ENCODE data around the gene TNNI2. TPM values are rescaled to one million over a fixed set of nuclear protein-coding genes. Genes with fewer than 3 reads are reported as not detected.
"Not testable (repeated sequence)": the region's sequence is repeated elsewhere in the genome, so short reads cannot be mapped to it uniquely, and the experiment has no call there.

Gene TNNI2
- total and polyA plus RNA-seq, 9 donors = 0.41 to 1.2 (median 0.66) TPM; not detected in 5

- H3K36me3 ChIP-seq = no peaks in the 10 kb centered on the region
- no peak for DNase-seq
- TF ChIP-seq CTCF (IDR thresholded peaks at IDR 0.05) = no peak
- TF ChIP-seq POLR2A (IDR thresholded peaks at IDR 0.05) = no peak
- no peak for TF ChIP-seq EP300 (IDR thresholded peaks at IDR 0.05)
- no peak overlapping the region for H3K27ac ChIP-seq
- H3K4me1 ChIP-seq (ENCODE audit: insufficient read depth) = no peaks in the 10 kb centered on the region
- no peak overlapping the region for H3K4me3 ChIP-seq
- no peaks in the 10 kb centered on the region for H3K27me3 ChIP-seq
- 96 to 98% (median 98%) methylated on average over 5 of the region's 5 CpGs for WGBS, 3 donors
- no peaks in the 10 kb centered on the region for H3K9me3 ChIP-seq
- intact Hi-C loops (cut with DNase I) = loop anchor here in 3 of 4 donors (5.0 kb wide), 5 partner anchors 33 to 268 kb away; partner anchors contain the start of genes TNNI2 (in 1 of the 3) and TNNT3 (in 1 of the 3)
Observed at GRCh38 chr11:1884303-1884700, 45.5 kb downstream of the TNNI2 start.

GRCh38 chr11:1886551-1886950 is 47.8 kb downstream of the TNNI2 start:
- not testable (repeated sequence) for H3K27ac ChIP-seq; H3K27me3 ChIP-seq; H3K36me3 ChIP-seq; H3K9me3 ChIP-seq; H3K4me3 ChIP-seq; H3K4me1 ChIP-seq (ENCODE audit: insufficient read depth)
- WGBS, 3 donors = 91 to 93% (median 92%) methylated on average over 13 of the region's 13 CpGs
- DNase-seq = peak in 1 of 5 donors; percentile 23
- intact Hi-C loops (cut with DNase I) = loop anchor here in 1 of 4 donors (5.0 kb wide), 1 partner anchor 261 kb away; no protein-coding TSS in a partner anchor

GRCh38 chr11:1887451-1888346 is 48.9 kb downstream of the TNNI2 start:
- Histone ChIP-seq H3K36me3 (no peaks in the 10 kb centered on the region), H3K27me3 (no peaks in the 10 kb centered on the region), H3K4me1 (ENCODE audit: insufficient read depth) (no peaks in the 10 kb centered on the region), H3K27ac (no peak overlapping the region), H3K9me3 (no peaks in the 10 kb centered on the region), H3K4me3 (no peak overlapping the region)
- intact Hi-C loops (cut with DNase I) = loop anchor here in 1 of 4 donors (5.0 kb wide), 1 partner anchor 260 kb away; no protein-coding TSS in a partner anchor
- 90 to 91% (median 91%) methylated on average over 11 of the region's 11 CpGs for WGBS, 3 donors
- no peak for TF ChIP-seq EP300 (IDR thresholded peaks at IDR 0.05)
- no peak for TF ChIP-seq CTCF (IDR thresholded peaks at IDR 0.05)
- no peak for TF ChIP-seq POLR2A (IDR thresholded peaks at IDR 0.05)
- peak in 2 of 5 donors; percentile 10 to 25 for DNase-seq

GRCh38 chr11:1888347-1888753 is 49.6 kb downstream of the TNNI2 start:
- Histone ChIP-seq H3K36me3 (no peaks in the 10 kb centered on the region), H3K27ac (no peak overlapping the region), H3K27me3 (no peaks in the 10 kb centered on the region), H3K4me3 (no peak overlapping the region), H3K4me1 (ENCODE audit: insufficient read depth) (no peaks in the 10 kb centered on the region), H3K9me3 (no peaks in the 10 kb centered on the region)
- TF ChIP-seq CTCF (IDR thresholded peaks at IDR 0.05) (no peak), EP300 (IDR thresholded peaks at IDR 0.05) (no peak), POLR2A (IDR thresholded peaks at IDR 0.05) (no peak)
- 80 to 85% (median 85%) methylated on average over 8 to 9 of the region's 9 CpGs for WGBS, 3 donors
- peak in 2 of 5 donors; percentile 14 to 29 for DNase-seq
- intact Hi-C loops (cut with DNase I) = loop anchor here in 1 of 4 donors (5.0 kb wide), 1 partner anchor 259 kb away; no protein-coding TSS in a partner anchor
